ENCODE measurements around the gene ADD2.
"Not testable (repeated sequence)": the region's sequence is repeated elsewhere in the genome, so short reads cannot be mapped to it uniquely, and the experiment has no call there.

Gene ADD2

DNA sequence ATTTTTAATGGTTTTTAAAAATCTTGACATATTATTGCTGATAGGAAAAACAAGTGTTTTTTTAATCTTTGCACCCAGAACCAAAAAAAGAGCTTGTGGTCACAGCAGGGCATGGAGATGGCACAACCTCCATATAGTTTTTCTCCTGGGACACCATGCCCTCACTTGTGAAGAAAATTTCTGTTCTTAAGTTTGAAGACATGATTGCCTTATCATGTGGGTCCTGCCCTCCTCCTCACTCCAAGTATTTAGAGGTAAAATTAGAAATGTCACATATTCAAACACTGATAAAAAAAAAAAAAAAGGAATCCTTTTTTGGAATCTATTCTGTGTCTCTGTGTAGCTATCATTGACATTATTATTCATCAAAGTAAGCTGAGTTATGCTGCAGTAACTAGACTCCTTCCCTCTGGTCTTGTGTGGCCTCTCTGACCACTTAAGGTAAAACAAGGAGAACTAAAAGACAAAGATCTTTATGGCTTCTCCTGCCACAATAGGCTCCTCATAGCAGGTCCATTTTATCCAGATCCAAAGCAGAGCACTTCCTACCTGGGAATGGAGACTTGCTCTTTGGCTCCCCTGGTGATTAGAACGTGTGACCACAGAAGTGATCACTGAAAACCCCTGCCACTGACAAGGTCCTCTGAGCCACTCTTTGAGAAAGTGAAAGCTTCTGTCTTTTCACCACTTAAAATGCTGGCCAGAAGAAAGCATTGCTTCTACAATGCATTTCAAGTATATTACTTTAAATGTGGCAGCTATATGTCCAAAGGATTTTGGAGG is 19.8 kb downstream of the ADD2 start:
- DNase-seq = no peak

DNA sequence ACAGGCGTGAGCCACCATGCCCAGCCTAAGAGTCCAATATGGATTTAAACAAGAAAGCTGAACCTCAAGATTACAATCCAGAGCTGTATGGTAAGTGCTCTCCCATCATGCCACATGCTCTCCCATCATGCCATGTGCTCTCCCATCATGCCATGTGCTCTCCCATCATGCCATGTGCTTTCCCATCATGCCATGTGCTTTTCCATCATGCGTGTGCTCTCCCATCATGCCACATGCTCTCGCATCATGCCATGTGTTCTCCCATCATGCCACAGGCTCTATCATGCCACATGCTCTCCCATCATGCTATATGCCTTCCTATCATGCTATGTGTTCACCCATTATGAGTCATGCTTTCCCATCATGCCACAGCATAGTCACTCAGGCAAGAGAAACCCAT is 20.7 kb downstream of the ADD2 start:
- no peak for DNase-seq

DNA sequence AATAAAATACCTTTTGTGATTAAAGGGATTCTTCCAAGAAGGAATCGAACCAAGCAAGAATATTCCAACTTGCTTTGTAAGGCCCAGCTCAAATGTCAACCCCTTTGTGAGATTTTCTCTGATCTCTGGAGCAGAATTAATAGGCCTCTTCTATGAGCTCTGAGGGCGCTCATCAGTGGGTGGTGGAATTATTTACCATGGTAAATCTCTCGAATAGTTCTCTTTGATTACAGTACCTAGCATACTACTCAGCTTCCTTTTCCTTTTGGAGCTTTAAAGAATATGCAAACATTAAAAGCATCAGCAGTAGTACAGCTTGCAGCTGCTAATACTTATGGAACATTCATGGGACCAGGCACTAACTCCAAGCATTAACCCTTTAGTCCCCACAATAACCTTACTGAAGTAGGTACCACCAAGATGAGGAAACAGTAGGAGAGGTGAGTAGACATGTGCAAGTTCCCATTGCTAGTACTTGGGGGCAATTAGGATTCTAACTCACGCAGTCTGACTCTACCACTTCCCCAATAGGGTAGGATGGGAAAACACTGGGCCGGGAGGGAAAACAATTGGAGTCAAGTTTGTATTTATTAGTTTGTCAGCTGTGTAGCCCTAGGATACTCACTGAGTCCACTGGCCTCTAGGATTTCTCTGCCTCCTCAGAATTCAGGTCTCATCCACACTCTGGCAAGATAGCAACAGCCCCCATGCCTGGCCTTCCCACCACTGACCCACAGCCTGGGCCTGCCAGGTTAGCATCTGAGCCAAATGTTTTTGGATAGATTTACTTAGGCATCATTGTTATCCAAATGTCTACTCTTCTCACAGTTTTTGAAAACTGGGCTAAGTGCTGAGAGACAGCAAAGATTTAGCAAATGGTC is 21.7 kb downstream of the ADD2 start:
- DNase-seq = no peak

DNA sequence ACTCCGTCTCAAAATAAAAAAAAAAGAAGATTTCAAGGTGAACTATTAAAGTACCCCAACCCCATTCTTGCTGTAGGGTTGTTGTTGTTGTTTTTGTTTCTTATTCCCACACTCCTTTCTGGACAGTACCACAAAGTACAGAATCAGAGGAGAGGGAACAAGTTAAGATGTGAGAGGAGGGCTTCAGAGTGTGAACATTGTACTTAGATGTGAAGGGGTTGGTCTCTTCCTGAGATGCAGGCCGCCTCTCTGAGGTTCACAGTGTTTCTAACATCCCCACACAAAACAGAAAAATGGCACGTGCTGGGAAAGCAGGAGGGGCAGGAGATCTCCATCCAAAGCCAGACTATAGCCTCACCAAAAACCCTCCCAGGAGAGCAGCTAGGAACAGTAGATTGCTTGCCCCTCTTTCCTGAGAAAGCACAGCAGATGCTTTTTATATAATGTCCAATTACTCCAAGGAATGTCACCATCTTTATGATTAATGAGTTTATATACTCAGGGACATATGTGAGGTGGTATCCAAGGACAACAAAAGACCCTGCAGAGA is 22.6 kb downstream of the ADD2 start:
- DNase-seq = no peak

DNA sequence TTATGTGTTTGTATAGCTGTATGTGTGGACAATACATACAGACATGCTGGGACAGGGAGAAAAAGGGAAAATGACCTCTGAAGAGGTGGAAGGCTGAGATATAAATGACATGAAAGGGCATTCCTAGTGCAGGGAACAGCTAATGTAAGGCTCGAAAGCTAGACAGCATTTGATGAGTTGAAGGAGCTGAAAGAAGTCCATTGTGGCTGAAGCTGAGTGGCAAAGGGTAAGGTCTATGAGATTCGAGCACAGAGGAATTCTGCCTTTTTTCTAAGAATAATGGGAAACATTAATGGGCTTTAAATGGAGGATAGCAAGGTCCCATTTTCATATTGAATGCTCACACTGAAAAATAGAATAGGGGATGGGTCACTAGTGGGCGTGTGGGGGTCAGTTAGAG is 23.6 kb downstream of the ADD2 start:
- no peak for DNase-seq

DNA sequence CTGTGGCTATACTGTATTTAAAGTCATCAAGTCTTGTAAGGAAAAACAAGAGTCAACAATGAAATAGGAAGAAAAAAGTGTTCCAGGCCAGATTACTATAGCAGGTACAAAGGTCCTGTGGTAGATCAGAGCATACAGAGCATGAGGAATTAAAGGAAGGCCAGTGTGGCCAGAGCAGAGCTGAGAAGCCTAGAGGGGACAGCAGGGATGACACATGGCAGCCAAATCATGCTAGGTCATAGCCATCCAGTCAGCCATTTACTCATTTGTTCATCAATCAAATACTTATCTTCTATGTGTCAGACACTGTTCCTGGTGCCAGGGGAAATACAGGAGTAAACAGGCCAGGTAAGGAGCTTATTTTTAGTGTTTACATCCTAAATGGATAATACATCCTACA is 24.3 kb downstream of the ADD2 start:
- no peak for DNase-seq

DNA sequence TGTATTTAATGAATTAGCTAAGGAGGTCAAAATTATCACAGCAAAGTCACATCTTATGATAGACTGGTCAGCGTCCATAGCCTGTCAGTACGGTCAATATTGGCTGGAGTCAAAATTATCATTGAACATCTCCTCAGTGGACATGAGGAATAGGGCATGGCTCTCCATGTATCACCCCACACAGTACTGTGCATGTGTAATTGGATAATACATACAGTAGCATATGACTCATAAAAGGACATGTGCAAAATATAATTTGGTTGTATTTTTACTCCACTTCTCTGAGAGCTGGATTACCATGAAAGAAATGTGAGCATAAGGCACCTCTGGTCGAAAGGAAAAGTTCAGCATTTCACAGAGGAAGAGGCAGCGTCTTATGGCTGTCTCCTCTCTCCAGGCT is 24.9 kb downstream of the ADD2 start:
- no peak for DNase-seq

DNA sequence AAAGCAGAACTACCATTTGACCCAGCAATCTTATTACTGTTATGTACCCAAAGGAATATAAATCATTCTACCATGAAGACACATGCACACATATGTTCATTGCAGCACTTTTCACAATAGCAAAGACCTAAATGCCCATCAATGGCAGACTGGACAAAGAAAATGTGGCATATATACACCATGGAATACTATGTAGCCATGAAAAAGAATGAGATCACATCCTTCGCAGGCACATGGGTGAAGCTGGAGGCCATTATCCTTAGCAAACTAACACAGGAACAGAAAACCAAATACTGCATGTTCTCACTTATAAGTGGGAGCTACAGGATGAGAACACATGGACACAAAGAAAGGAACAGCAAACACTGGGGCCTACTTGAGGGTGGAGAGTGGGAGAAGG is 28.5 kb downstream of the ADD2 start:
- DNase-seq = not testable (repeated sequence)

DNA sequence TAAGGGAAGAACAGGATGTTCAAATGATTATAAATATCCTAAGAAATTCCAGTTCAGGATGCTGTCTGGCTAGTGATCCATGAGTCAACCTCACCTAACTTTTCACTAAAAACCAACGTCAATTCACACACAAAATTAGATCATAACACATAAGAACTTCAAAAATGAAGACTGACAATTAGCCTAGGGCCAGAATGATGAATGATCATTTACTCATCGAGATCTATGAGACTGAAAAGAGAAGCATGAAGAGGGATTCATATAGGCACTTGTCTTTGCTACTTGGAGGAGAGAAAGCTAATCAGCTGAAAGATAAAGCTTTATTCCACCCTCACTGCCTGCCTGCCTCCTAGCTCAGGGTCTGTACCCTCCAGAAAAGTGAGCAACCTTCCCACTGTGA is 29.8 kb downstream of the ADD2 start:
- DNase-seq = no peak

DNA sequence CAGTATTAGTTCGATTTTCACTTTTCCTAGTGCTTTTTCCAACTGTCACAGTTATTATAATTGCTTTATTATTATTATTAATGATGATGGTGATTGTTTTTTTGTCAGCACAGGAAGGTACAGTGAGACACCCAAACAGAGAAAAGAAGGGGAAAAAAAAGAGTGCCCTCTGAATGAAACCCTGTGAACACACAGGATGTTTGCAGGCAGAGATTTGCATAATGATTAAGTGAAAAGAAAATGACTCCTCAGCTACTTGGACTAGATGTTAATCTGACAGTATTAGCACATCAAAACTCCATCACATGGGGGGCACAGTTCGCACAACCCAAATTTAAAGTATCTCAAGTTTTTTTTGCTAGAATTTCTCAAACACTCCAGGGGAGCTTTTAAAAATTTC is 32.9 kb downstream of the ADD2 start:
- no peak for DNase-seq

DNA sequence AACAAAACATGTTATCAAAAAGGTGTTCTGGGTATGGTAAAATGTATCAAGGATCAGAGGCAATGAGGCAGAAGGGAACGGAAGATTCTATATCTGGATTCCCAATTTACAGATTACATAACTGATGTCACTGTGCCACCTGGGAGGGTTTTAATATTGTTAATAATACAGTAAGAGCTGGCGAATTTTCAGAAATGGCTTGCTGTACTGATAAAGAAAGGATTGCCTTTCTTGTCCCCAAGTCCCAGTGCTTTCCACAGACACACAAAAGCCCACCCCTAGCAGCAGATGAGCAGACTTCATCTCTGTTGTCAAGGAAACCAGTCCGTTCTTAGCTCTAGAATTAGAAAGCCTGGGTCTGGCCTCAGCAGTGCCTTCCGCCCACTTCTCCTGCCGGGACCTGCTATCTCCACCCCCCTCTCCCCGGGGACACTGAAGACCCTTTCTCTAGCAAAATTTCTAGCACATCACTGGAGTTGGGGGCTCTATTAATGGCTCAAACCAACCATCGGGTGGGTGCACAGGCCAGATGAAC is 34.3 kb downstream of the ADD2 start:
- DNase-seq = no peak

DNA sequence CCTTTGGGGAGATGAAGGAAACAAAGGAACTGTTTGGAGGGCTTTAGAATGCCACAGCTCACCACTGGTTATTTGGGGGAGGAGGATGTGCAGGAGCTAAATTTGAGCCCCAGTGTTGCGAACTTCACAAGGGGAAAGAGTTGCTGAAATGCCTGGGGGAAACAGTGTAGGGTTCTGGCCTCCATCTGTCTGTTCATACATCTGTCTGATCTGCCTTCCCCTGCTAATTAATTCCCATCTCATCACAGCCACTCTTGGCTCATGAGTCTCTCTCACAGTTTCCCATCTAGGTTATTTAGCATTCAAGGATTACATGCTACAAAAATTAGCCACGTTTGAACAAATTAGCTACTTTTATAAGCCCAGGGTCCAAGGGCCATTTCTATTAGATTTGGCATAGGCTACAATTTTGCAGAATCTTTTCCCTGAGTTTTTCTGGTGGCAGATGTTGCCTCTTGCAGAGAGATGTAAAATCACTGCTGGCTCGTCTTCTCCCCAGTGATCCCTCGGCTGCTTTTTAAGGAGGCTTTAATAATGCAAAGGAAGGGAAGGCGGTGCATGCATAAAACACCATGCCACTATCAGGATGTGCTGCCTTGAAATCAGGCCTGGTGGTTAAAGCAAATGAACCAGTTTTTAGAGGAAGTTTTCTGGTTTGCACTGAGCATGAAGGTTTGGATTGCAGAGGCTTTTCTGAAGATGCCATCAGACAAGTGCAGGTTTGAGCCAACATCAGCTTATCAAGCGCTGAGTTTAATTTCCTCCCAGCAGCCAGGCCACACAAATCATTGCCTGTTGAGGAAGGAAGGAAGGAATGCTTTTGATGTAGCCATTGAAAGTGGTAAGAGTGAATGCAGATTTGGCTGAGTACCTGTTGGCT is 35.0 kb downstream of the ADD2 start:
- DNase-seq = no peak

DNA sequence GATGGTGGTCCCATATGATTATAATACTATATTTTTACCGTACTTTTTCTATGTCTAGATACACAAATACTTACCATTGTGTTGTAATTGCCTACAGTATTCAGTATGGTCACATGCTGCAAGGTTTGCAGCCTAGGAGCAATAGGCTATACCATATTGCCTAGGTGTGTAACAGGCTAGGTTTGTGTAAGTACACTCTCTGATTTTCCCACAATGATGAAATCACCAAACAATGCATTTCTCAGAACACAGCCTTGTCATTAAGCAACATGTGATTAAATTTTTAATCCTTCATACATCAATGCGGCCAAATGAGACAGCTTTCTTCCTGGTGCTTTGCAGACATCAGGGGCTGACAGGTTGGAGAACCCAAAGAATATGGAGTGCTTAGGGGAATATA is 37.3 kb downstream of the ADD2 start:
- DNase-seq = no peak

DNA sequence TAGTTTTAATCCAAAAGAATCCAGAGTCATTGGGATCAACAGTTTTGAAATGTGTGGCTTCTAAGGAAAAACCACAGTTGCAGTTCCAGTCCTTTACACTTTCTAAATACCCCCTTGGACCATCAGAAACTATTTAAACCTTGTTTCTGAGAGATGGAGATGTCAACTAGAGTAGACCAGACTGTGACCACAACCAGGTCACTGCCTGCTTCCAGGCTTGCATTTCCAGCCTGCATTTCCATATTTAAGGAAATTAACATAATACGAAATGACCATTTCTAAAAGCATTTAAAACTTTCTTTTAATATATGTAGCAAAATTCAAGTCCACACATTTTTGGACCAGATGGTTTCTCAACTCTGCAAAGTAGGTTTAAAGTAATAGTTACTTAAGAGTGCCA is 38.4 kb downstream of the ADD2 start:
- DNase-seq = no peak

DNA sequence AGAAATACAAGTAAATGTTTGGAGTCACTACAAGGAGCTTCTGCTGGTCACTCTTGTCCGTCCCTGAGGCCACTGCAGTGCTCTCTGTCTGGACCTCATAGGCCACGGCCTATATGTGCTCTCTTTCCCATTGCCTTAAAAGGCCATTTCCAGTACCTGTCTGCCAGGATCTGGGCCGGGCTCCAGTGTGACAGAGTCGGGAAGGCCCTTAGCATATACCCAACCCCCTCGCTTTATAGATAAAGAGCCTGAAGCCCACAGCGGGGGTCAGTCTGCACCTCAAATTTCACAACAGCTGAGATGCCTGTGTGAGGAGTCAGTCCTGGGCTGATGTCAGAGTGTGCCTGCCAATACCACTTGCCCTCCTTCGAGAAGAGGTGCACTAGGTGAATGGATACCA is 39.9 kb downstream of the ADD2 start:
- DNase-seq = no peak

DNA sequence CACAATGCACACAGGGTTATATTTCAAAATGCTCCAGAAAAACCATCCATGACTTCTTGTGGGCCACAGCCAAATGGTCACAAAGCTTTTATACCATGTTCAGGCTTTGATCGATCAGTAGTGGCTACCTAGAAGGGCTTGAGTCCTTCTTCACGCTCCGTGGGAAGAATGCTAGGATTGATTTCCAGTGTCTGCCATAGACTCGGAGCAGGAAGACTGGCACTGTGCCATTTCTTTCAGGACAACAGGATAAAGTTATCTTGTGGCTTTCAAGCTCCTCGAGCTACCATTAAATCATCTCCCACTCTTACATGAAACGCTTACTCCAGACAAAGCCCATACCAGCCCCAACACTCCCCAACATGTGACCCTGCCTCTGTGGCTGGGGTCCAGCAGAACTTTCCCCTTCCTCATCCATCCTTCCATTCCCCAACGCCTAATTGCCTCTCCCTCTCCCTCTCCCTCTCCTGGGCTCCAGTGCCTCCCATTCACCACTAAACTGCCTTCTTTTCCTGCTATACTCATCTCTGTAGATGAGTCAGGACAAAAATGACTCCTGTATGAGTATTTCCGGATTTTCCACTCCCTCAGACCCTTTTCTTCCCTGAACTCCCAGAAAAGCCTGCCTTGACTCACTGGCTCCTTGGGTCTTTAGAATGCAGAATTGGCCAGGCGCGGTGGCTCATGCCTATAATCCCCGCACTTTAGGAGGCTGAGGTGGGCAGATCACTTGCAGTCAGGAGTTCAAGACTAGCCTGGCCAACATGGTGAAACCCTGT is 40.9 kb downstream of the ADD2 start:
- no peak for DNase-seq

DNA sequence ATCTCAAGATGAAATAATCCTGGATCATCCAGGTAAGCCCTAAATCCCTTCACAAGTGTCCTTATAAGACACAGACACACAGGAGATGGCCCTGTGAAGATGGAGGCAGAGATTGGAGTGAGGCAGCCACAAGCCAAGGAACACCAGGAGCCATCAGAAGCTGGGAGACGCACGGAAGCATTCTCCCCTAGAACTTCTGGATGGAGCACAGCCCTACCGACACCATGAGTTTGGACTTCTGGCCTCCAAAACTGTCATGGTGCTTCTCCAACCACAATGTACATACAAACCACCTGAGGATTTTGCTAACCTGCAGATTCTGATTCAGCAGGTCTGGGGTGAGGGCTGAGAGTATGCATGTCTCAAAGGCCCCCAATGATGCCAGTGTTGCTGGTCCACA is 42.5 kb downstream of the ADD2 start:
- DNase-seq = no peak

DNA sequence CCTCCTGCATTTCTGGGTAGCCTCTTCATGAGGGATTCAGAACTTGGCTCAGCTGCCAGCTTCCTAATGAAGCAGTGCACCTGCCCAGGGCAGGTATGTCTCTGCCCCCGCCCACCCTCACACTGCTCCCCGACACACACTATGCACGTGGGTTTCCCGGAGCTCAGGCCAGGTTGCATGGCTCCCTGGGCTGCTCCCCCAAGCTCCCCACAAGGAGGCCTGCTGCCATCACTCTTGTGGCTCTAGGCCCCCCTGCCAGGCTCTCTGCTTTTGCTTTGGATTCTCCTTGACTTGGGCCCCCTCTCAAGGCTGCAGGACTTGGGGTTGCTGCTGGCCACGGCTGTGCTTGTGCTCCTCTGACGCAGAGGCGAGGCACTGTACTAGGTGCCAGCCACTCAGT is 43.6 kb downstream of the ADD2 start:
- DNase-seq = no peak

DNA sequence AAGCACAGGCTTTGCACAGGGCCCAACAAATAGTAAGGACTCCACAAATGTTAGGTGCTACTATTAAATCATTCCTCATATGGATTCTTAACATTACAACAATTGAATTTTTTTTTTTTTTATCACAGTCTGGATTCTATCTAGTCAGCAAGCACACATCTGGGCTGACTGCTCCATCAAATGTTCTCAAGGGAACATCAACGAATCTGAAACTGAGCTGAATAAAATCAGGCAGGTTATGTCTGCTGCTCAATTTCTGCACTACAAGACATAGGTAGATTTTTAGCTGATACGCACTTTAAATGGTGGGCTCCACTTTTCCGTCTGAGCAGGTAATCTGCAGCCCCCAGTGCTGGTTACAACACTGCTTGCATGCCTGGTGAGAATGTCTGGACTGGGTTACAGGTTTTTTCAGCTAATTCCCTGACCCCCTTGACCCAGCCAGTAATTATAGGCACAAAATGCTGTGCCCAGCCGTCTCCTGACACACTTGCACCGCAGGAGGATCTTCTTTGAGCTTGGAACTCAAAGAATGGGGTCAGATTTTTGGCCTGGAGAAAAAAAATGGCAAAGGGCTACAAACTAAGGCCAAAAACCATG is 44.6 kb downstream of the ADD2 start:
- DNase-seq = no peak

DNA sequence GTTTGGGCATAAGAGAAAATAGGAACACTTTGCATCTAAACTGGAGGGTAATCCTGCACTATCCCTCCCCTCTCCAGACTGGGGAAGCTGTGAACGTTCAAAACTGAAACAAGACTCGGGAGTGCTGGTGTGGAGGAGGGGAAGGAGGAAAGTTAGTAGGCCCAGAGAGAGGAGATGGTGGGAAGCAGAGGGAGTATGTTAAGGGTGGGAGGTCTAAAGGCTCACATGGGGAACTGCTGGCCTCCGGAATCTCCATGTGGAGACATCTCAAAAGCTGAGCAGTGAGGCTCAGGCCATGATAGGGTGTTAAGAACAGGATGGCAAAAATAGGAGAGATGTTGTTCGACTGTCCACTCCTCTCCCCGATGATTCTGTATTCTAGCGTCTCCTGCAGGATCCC is 47.9 kb downstream of the ADD2 start:
- no peak for DNase-seq

DNA sequence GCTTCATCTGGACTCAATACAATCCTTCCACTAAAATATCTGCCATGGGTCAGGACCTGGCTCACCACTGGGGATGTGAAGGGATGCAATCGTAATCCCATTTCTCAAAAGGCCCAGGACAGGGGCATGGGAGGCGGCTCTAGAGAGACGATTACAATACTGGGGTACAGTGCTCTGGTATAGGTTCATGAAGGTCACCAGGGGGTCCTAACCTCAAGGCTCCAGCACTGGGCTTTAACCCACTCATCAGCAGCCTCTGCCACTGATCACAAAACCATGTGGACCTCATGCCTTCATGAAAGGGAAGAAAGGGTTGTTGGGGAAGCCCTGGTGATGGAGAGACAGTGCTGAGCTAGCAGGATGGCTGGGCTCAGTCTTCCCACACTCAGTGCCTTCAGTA is 48.8 kb downstream of the ADD2 start:
- no peak for DNase-seq

DNA sequence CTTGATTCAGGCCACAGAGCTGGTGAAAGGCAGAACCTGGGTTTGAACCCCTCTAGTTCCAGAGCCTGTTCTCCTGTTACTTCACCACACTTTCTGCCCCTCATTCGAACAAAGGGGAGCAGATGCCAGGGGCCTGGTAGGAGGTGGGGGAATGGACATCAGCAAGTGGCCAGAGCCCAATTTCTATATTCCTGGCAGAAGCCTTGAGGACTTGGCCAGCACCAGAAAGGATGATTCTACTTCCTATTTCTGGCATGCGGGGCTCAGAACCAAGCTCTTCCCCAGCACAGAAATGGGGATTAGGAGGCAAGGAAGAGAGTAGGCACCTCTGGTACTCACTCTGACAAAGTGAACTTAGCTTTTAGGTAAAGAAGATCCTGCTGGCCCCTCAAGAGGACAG is 49.3 kb downstream of the ADD2 start:
- no peak for DNase-seq

All from activated gamma-delta T cell (primary cell).